Measurements from ENCODE around the gene TMEM200C.

- TF ChIP-seq CTCF (IDR thresholded peaks at IDR 0.05; ENCODE audit: poor library complexity), result no peak
- no peak for TF ChIP-seq EZH2 (IDR thresholded peaks at IDR 0.05; ENCODE audit: borderline replicate concordance)
- no peak for TF ChIP-seq EZH2phosphoT487 (IDR thresholded peaks at IDR 0.05; ENCODE audit: low read depth, severe bottlenecking, unreplicated experiment)
Measured at GRCh38 chr18:5891854-5892215, 3.5 kb downstream of the TMEM200C start.

Measured in hepatocyte (in vitro differentiated cells).